ENCODE data around the gene BROX.
"Not testable (repeated sequence)": the region's sequence is repeated elsewhere in the genome, so short reads cannot be mapped to it uniquely, and the experiment has no call there.

The BROX gene

GRCh38 chr1:222741630-222742457, 29.5 kb downstream of the BROX start:
- not testable (repeated sequence) for H3K36me3 Mint-ChIP-seq, H3K27me3 Mint-ChIP-seq, H3K4me3 Mint-ChIP-seq, H3K9me3 Mint-ChIP-seq, DNase-seq, H3K4me1 Mint-ChIP-seq, H3K27ac Mint-ChIP-seq
- CTCF ChIA-PET: interaction anchor here (0.7 kb wide), 1 partner anchor 340 kb away, joined by 3 read pairs; no protein-coding TSS in a partner anchor

- Mint-ChIP-seq H3K9me3 (no peaks in the 10 kb centered on the region), H3K4me3 (no peak overlapping the region), H3K27me3 (no peaks in the 10 kb centered on the region), H3K27ac (no peak overlapping the region), H3K36me3 (no peaks in the 10 kb centered on the region), H3K4me1 (no peaks in the 10 kb centered on the region)
- DNase-seq: no peak
- CTCF ChIA-PET: interaction anchor here (1.3 kb wide), 1 partner anchor 340 kb away, joined by 6 read pairs; no protein-coding TSS in a partner anchor
Measured at GRCh38 chr1:222749927-222750326, 37.6 kb downstream of the BROX start.

- no peak for DNase-seq
- Mint-ChIP-seq H3K36me3 (no peaks in the 10 kb centered on the region), H3K27me3 (no peaks in the 10 kb centered on the region), H3K27ac (no peak overlapping the region), H3K4me3 (no peak overlapping the region), H3K4me1 (no peaks in the 10 kb centered on the region), H3K9me3 (no peaks in the 10 kb centered on the region)
- CTCF ChIA-PET: interaction anchor here (0.6 to 1.0 kb wide), 2 partner anchors 62 to 332 kb away, joined by 3 to 4 read pairs; no protein-coding TSS in a partner anchor
Measured at GRCh38 chr1:222750651-222751050, 38.3 kb downstream of the BROX start.

GRCh38 chr1:222751255-222751654, 38.9 kb downstream of the BROX start:
- no peak overlapping the region for H3K4me3 Mint-ChIP-seq
- no peaks in the 10 kb centered on the region for H3K27me3 Mint-ChIP-seq
- no peaks in the 10 kb centered on the region for H3K36me3 Mint-ChIP-seq
- CTCF ChIA-PET: interaction anchor here (0.6 to 1.0 kb wide), 2 partner anchors 61 to 331 kb away, joined by 3 to 4 read pairs; no protein-coding TSS in a partner anchor
- H3K4me1 Mint-ChIP-seq: no peaks in the 10 kb centered on the region
- H3K27ac Mint-ChIP-seq: no peak overlapping the region
- H3K9me3 Mint-ChIP-seq: no peaks in the 10 kb centered on the region
- DNase-seq: no peak

- H3K4me3 Mint-ChIP-seq: no peak overlapping the region
- no peak for DNase-seq
- H3K27ac Mint-ChIP-seq: no peak overlapping the region
- peaks cover 3% of the 10 kb centered on the region for H3K27me3 Mint-ChIP-seq
- H3K4me1 Mint-ChIP-seq: no peaks in the 10 kb centered on the region
- no peaks in the 10 kb centered on the region for H3K36me3 Mint-ChIP-seq
- no peaks in the 10 kb centered on the region for H3K9me3 Mint-ChIP-seq
- CTCF ChIA-PET: interaction anchor here (0.8 to 1.2 kb wide), 2 partner anchors 10 to 326 kb away, joined by 3 read pairs; no protein-coding TSS in a partner anchor
Measured at GRCh38 chr1:222754366-222755139, 42.2 kb downstream of the BROX start.

- CTCF ChIA-PET: no interaction called here
- Mint-ChIP-seq H3K4me3 (no peak overlapping the region), H3K27ac (no peak overlapping the region), H3K27me3 (peaks cover 6% of the 10 kb centered on the region), H3K36me3 (no peaks in the 10 kb centered on the region), H3K9me3 (peaks cover 3% of the 10 kb centered on the region), H3K4me1 (no peaks in the 10 kb centered on the region)
- DNase-seq: no peak
Measured at GRCh38 chr1:222757646-222758268, 45.4 kb downstream of the BROX start.

- H3K27ac Mint-ChIP-seq: no peak overlapping the region
- no peak for DNase-seq
- peaks cover 3% of the 10 kb centered on the region for H3K9me3 Mint-ChIP-seq
- H3K4me3 Mint-ChIP-seq: no peak overlapping the region
- peaks cover 6% of the 10 kb centered on the region for H3K27me3 Mint-ChIP-seq
- H3K4me1 Mint-ChIP-seq: no peaks in the 10 kb centered on the region
- CTCF ChIA-PET: no interaction called here
- H3K36me3 Mint-ChIP-seq: no peaks in the 10 kb centered on the region
Measured at GRCh38 chr1:222759451-222760035, 47.2 kb downstream of the BROX start.

GRCh38 chr1:222761083-222761482, 48.7 kb downstream of the BROX start:
- H3K27me3 Mint-ChIP-seq: peaks cover 6% of the 10 kb centered on the region
- H3K9me3 Mint-ChIP-seq: peaks cover 6% of the 10 kb centered on the region
- CTCF ChIA-PET: no interaction called here

GRCh38 chr1:222762178-222762577, 49.8 kb downstream of the BROX start:
- H3K4me3 Mint-ChIP-seq, CTCF ChIA-PET, H3K27ac Mint-ChIP-seq, H3K36me3 Mint-ChIP-seq, H3K27me3 Mint-ChIP-seq, H3K9me3 Mint-ChIP-seq, DNase-seq, H3K4me1 Mint-ChIP-seq: not testable (repeated sequence)

More at GRCh38 chr1:222761083-222761482, 48.7 kb downstream of the BROX start:
- Mint-ChIP-seq H3K36me3 (no peaks in the 10 kb centered on the region), H3K4me3 (no peak overlapping the region), H3K4me1 (no peaks in the 10 kb centered on the region), H3K27ac (no peak overlapping the region)
- DNase-seq: no peak

- H3K27me3 Mint-ChIP-seq: peaks cover 5% of the 10 kb centered on the region
- no peak overlapping the region for H3K27ac Mint-ChIP-seq
- no peak for DNase-seq
- H3K36me3 Mint-ChIP-seq: peaks cover 14% of the 10 kb centered on the region
- peaks cover 27% of the 10 kb centered on the region for H3K9me3 Mint-ChIP-seq
- H3K4me3 Mint-ChIP-seq: no peak overlapping the region
- peaks cover 12% of the 10 kb centered on the region for H3K4me1 Mint-ChIP-seq
- CTCF ChIA-PET: no interaction called here
Measured at GRCh38 chr1:222767152-222767571, 54.8 kb downstream of the BROX start.

- Mint-ChIP-seq H3K4me1 (peaks cover 25% of the 10 kb centered on the region), H3K4me3 (no peak overlapping the region), H3K27me3 (peaks cover 5% of the 10 kb centered on the region), H3K9me3 (peaks cover 26% of the 10 kb centered on the region), H3K27ac (no peak overlapping the region), H3K36me3 (peaks cover 14% of the 10 kb centered on the region)
- CTCF ChIA-PET: interaction anchor here (1.4 kb wide), 1 partner anchor 17 kb away, joined by 4 read pairs; no protein-coding TSS in a partner anchor
- DNase-seq: no peak
Measured at GRCh38 chr1:222768592-222768991, 56.2 kb downstream of the BROX start.

- CTCF ChIA-PET: interaction anchor here (1.4 kb wide), 1 partner anchor 16 kb away, joined by 4 read pairs; no protein-coding TSS in a partner anchor
- H3K27me3 Mint-ChIP-seq: peaks cover 6% of the 10 kb centered on the region
- H3K9me3 Mint-ChIP-seq: peaks cover 26% of the 10 kb centered on the region
- no peak overlapping the region for H3K27ac Mint-ChIP-seq
- no peak overlapping the region for H3K4me3 Mint-ChIP-seq
- H3K36me3 Mint-ChIP-seq: peaks cover 14% of the 10 kb centered on the region
- H3K4me1 Mint-ChIP-seq: peaks cover 26% of the 10 kb centered on the region
- no peak for DNase-seq
Measured at GRCh38 chr1:222769181-222769580, 56.8 kb downstream of the BROX start.

- Mint-ChIP-seq H3K9me3 (peaks cover 26% of the 10 kb centered on the region), H3K36me3 (peaks cover 14% of the 10 kb centered on the region), H3K4me1 (peaks cover 26% of the 10 kb centered on the region), H3K27ac (no peak overlapping the region), H3K27me3 (peaks cover 11% of the 10 kb centered on the region), H3K4me3 (no peak overlapping the region)
- CTCF ChIA-PET: interaction anchor here (0.6 kb wide), 1 partner anchor 29 kb away, joined by 3 read pairs; no protein-coding TSS in a partner anchor
- no peak for DNase-seq
Measured at GRCh38 chr1:222769971-222770620, 57.7 kb downstream of the BROX start.
